Adipose tissue (tissue), 3 donors: ENCODE measurements around the gene MCCC2. TPM values are rescaled to one million over a fixed set of nuclear protein-coding genes. Genes with fewer than 3 reads are reported as not detected.
"Not testable (repeated sequence)": the region's sequence is repeated elsewhere in the genome, so short reads cannot be mapped to it uniquely, and the experiment has no call there.

Experiments used
- H3K27ac ChIP-seq: one replicate; pipeline ENCODE4 v1.5.1; 2013; ENCODE audit warnings: low read depth, low read length
- WGBS, 3 donors: extraction: QIAGEN DNeasy Blood & Tissue Kit; methylation state at CpG; one replicate each; pipeline ENCODE4 v1.1.7; 2013; 5-methylcytosine and 5-hydroxymethylcytosine counted together
- polyA plus RNA-seq, 3 donors: library from polyadenylated mRNA; stranded (reverse); fragments of 200-250 nt; gene quantifications; one replicate each; pipeline ENCODE4 v1.2.3, GENCODE V29; 2013
- donor health status: healthy with polysubstance abuse.
- donor health status: Bipolar disorder and iron deficiency.
- donor health status: healthy.

Gene MCCC2
- polyA plus RNA-seq, 3 donors = 16.7 to 54.7 (median 29.6) TPM

GRCh38 chr5:71589903-71590302 is 2.8 kb downstream of the MCCC2 start:
- 47 to 62% (median 49%) methylated on average over 2 of the region's 2 CpGs for WGBS, 3 donors
- no peak overlapping the region for H3K27ac ChIP-seq

DNA sequence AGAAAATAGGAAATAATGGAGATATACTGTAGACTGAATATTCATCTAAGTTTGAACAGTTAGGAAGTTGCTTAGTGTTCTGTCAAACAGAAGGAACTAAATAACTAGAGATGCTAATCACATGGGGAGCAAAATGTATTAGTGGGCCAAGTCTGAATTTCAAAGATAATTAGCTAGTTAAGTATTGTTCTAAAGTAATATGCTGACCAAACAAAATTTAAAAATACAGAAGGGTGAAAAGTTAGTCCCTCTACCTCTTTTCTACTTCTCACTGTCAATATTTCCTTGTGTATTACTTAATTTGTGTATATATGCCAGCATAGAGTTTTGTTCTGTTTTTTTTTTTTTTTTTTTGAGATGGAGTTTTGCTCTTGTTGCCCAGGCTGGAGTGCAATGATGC is 4.0 kb downstream of the MCCC2 start:
- no peak overlapping the region for H3K27ac ChIP-seq

DNA sequence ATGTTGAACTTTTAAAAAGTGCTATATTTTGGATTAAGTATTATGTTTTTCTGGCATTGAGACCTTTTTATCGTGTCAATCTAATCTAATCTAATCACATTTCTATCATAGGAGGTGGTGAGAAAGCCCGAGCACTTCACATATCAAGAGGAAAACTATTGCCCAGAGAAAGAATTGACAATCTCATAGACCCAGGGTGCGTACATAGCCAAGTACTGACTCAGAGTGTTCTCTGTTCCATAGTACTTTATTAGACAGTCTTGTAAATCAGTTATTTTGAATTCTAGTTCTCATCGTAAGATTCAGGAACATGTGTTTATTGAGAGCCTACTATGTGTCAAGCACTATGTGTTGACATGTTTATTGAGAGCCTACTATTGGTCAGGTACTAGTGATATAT is 9.0 kb downstream of the MCCC2 start:
- no peak overlapping the region for H3K27ac ChIP-seq
- 72 to 96% (median 95%) methylated on average over 4 of the region's 4 CpGs for WGBS, 3 donors

DNA sequence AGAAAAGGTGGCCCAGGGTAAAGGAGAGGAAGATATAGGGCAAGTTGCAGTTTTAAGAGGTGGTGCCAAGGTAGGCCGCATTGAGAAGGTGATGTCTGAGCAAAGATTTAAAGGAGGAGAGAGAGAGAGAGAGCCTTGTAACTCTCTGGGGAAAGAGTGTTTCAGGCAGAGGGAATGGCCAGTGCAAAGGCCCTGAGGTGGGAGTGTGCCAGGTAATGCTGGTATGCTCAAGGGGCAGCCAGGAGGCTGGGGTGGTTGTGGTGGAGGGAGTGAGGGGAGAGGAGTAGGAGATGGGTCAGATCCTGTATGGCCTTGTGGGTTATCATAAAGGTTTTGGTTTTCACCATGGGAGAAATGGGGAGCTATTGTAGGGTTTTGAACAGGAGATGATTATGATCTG is 9.9 kb downstream of the MCCC2 start:
- 96 to 100% (median 100%) methylated on average over 1 of the region's 1 CpG for WGBS, 3 donors
- H3K27ac ChIP-seq = no peak overlapping the region

DNA sequence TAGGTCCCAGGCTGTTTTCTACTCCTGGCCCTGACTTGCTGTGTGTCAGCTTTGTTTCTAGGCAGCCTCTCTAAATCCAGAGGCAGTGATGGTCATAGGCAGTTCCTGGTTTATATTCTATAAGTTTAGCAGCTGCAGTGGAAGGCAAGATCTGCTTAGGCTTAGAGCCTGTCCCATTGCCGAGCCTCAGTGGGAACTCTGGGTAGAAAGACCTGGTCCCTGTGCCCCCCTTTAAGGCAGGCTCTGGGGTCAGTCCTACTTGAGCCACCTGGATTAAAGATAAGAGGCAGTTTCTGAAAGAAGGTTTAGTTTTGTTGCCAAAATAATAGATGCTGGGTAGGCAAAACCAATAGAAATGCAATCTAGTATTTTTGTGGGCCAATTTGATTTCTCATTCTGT is 13.6 kb downstream of the MCCC2 start:
- WGBS, 3 donors = 98 to 100% (median 100%) methylated on average over 1 of the region's 1 CpG
- no peak overlapping the region for H3K27ac ChIP-seq

DNA sequence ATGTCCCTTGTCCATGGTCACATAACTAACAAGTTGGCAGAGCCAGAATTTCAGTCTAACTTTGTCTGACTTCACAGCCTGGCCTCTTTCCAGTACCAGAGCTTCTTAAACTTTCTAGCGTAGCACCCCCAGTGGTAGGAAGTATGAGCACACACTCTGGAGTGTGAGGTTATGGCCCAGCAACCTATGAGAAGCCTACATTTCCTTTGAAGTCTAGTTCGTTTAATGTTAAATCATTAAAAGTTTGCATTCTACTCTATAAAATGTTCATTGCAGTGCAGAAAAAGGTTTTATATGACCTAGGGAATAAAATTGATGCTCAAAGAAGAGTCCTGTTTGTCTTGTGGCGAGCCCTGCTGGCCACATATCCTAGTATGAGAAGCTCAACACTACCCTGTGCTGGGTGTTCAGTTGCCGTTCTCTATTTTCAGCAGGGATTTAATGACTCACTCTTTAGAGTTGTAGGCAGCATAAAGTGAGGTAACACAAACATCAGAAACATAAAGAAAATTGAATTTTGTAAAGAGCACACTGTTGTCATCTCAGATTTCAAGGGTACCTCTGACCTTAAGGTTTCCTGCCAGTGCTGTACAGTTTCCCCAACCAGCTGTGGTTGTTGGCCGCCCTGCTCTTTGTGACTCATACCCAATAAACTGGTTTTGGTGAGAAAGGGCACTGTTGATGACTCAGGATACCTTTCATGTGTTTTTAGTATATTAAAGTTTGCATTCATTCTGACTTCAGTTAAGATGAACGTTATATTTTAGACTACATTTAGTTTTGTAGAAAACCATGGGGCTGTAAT is 14.3 kb downstream of the MCCC2 start:
- H3K27ac ChIP-seq = no peak overlapping the region
- 73 to 78% (median 77%) methylated on average over 6 of the region's 6 CpGs for WGBS, 3 donors

DNA sequence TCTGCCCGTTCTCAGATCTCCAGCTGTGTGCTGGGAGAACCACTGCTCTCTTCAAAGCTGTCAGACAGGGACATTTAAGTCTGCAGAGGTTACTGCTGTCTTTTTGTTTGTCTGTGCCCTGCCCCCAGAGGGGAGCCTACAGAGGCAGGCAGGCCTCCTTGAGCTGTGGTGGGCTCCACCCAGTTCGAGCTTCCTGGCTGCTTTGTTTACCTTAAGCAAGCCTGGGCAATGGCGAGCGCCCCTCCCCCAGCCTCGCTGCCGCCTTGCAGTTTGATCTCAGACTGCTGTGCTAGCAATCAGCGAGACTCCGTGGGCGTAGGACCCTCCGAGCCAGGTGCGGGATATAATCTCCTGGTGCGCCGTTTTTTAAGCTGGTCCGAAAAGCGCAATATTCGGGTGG is 22.8 kb downstream of the MCCC2 start:
- WGBS, 3 donors = 87 to 98% (median 94%) methylated on average over 5 to 15 of the region's 16 CpGs
- not testable (repeated sequence) for H3K27ac ChIP-seq

DNA sequence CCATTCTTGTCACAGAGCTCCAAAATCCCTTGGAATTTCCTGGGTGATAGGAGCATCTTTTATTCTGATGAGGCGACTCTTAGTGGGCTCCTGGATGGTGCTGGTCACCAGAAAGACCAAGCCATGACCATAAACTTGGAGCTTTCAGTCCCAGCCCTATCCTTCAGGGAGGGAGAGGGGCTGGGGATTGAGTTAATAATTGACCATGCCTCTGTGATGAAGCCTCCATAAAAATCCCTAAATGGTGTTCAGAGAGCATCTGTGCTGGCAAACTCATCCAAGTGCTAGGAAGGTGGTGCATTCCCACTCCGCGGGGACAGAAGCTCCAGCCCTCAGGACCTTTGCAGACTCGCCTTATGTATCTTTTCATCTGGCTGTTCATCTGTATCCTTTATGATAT is 28.7 kb downstream of the MCCC2 start:
- no peak overlapping the region for H3K27ac ChIP-seq
- 69 to 97% (median 96%) methylated on average over 4 of the region's 4 CpGs for WGBS, 3 donors

- no peak overlapping the region for H3K27ac ChIP-seq
- WGBS, 3 donors = 91 to 98% (median 93%) methylated on average over 2 of the region's 2 CpGs
Observed at GRCh38 chr5:71620630-71621029, 33.5 kb downstream of the MCCC2 start.

DNA sequence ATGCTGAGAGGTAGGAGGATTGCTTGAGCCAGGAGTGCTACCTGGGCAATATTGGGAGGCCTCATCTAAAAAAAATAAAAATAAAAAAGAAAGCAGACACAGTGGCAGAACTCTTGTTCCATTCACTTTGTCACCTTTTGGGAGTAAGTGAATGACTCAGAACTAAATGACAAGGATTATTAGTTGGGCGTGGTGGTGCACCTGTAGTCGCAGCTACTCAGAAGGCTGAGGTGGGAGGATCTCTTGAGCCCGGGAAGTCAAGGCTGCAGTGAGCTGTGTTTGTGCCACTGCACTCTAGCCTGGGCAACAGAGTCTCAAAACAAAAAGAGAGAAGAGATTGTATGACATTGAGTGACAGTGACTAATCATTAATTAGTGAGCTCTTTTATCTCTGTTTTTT is 34.1 kb downstream of the MCCC2 start:
- WGBS, 3 donors = 93 to 98% (median 95%) methylated on average over 3 of the region's 3 CpGs
- no peak overlapping the region for H3K27ac ChIP-seq

DNA sequence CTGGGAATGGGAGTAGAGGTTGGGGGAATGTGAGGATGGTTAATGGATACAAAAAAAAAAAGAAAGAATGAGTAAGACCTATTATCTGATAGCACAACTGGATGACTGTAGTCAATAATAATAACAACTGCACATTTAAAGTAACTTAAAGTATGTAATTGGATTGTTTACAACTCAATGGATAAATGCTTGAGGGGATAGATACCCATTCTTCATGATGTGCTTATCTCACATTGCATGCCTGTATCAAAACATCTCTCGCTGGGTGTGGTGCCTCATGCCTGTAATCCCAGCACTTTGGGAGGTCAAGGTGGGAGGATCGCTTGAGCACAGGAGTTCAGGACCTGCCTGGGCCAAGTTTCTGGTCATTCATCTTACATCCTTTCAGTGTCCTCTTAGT is 34.6 kb downstream of the MCCC2 start:
- H3K27ac ChIP-seq = no peak overlapping the region
- 94 to 100% (median 96%) methylated on average over 2 of the region's 2 CpGs for WGBS, 3 donors

- no peak overlapping the region for H3K27ac ChIP-seq
- 93 to 98% (median 94%) methylated on average over 10 of the region's 10 CpGs for WGBS, 3 donors
Observed at GRCh38 chr5:71623221-71623794, 36.2 kb downstream of the MCCC2 start.

- 87 to 96% (median 94%) methylated on average over 6 of the region's 6 CpGs for WGBS, 3 donors
- no peak overlapping the region for H3K27ac ChIP-seq
Observed at GRCh38 chr5:71629950-71630349, 42.8 kb downstream of the MCCC2 start.

GRCh38 chr5:71631070-71631469 is 43.9 kb downstream of the MCCC2 start:
- WGBS, 3 donors = 77 to 86% (median 82%) methylated on average over 4 of the region's 4 CpGs
- H3K27ac ChIP-seq = no peak overlapping the region

DNA sequence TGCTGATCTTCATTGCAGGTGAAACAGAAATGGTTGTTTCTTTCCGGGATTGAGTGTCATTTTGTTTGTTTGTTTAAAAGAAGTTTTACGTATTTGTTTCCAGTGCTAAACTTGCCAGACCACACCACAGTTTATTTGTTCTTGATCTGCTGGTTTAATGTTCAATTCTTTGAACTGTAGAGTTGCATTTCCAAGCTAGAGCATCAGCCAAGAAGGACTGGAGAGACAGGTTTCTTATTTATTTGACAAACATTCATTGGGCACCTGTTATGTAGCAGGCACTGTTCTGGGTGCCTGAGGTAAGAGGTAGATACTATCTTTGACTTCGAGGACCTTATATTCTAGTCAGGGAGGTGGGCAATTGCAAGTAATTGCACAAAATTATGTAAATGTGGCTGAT is 45.0 kb downstream of the MCCC2 start:
- 55 to 92% (median 57%) methylated on average over 3 of the region's 3 CpGs for WGBS, 3 donors
- no peak overlapping the region for H3K27ac ChIP-seq

DNA sequence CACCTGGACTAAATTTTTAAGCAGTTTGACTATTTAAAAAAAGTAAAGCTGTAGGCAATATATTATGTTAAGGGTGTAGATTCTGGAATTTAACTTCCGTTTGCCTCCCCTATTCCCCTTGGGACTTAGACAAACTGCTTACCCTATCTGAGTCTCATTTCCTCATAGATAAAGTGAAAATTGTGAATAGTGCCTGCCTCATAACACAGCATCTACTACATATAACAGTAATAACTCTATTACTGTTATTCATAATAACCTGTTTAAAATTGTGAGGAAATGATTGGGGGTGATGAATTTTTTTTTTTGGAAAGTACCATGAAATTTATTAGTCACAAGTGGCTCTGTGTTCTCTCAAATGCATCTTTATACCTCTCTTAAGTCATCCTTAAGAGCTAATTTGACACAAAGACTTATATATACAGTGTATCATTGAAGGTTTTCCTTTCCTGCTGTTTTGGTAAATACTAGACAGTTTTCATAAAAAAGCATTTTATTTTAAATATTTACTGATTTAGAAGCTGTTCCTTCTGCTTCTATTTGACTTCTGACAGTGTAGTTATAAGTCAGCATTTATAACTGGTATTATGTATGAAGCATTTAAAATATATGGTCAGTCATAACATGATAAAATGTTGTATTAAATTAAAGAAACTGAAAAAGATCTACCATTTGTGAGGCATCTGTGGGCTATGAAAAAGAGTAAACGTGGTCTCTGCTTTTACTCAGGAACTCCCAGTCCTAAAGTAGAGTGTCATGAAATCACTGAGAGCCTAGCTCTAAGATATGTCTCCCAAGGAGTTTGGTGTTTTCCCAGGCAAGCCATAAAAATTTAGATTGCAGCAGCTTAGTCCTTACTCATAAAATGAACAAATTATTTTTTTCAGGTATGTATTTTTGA is 46.4 kb downstream of the MCCC2 start:
- 69 to 84% (median 82%) methylated on average over 2 of the region's 2 CpGs for WGBS, 3 donors
- no peak overlapping the region for H3K27ac ChIP-seq

- no peak overlapping the region for H3K27ac ChIP-seq
Observed at GRCh38 chr5:71637133-71637532, 50.0 kb downstream of the MCCC2 start.

DNA sequence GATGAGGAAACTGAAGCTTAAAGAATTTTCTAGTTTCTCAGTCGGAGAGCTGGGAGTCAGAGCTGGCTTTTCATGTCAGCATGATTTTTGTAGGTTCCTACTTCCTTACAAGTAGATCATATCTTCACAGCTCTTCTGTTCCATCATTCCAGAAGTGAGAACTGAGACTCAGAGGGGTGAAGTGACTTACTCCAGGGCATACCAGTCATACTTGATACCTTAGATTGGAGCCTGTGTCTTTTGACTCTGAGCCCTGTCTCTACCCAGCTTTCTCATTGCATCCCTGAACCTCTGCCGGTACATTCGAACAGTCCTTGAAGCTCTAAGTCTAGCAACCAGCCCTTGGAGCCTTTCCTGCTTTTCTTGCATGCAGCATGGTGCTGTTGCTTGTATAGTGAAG is 53.3 kb downstream of the MCCC2 start:
- WGBS, 3 donors = 93 to 97% (median 95%) methylated on average over 3 of the region's 3 CpGs
- no peak overlapping the region for H3K27ac ChIP-seq

- H3K27ac ChIP-seq = no peak overlapping the region
Observed at GRCh38 chr5:71645030-71645429, 57.9 kb downstream of the MCCC2 start.

More at GRCh38 chr5:71645030-71645429, 57.9 kb downstream of the MCCC2 start:
- 60 to 80% (median 71%) methylated on average over 3 of the region's 3 CpGs for WGBS, 3 donors
